ENCODE results near the gene ARHGEF17.

ARHGEF17 gene

GRCh38 chr11:73394416-73395296, 86.6 kb downstream of the ARHGEF17 start:
- DNase-seq (ENCODE audit: extremely low read depth, low read depth): no peak
- TF ChIP-seq CTCF (IDR thresholded peaks at IDR 0.05; ENCODE audit: low read depth, low read length, missing control alignments): no peak
- H3K4me3 ChIP-seq (replicated peaks; ENCODE audit: low read depth, low read length): no peak overlapping the region

- H3K4me3 ChIP-seq (replicated peaks; ENCODE audit: low read depth, low read length): no peak overlapping the region
- TF ChIP-seq CTCF (IDR thresholded peaks at IDR 0.05; ENCODE audit: low read depth, low read length, missing control alignments): no peak
- no peak for DNase-seq (ENCODE audit: extremely low read depth, low read depth)
Observed at GRCh38 chr11:73395297-73396208, 87.5 kb downstream of the ARHGEF17 start.

GRCh38 chr11:73396251-73396930, 88.3 kb downstream of the ARHGEF17 start:
- DNase-seq (ENCODE audit: extremely low read depth, low read depth): no peak
- H3K4me3 ChIP-seq (replicated peaks; ENCODE audit: low read depth, low read length): no peak overlapping the region
- no peak for TF ChIP-seq CTCF (IDR thresholded peaks at IDR 0.05; ENCODE audit: low read depth, low read length, missing control alignments)

GRCh38 chr11:73396985-73397384, 88.9 kb downstream of the ARHGEF17 start:
- no peak for DNase-seq (ENCODE audit: extremely low read depth, low read depth)
- TF ChIP-seq CTCF (IDR thresholded peaks at IDR 0.05; ENCODE audit: low read depth, low read length, missing control alignments): no peak
- no peak overlapping the region for H3K4me3 ChIP-seq (replicated peaks; ENCODE audit: low read depth, low read length)

- TF ChIP-seq CTCF (IDR thresholded peaks at IDR 0.05; ENCODE audit: low read depth, low read length, missing control alignments): no peak
- no peak overlapping the region for H3K4me3 ChIP-seq (replicated peaks; ENCODE audit: low read depth, low read length)
- no peak for DNase-seq (ENCODE audit: extremely low read depth, low read depth)
Observed at GRCh38 chr11:73397468-73398131, 89.5 kb downstream of the ARHGEF17 start.

GRCh38 chr11:73398132-73398526, 90.1 kb downstream of the ARHGEF17 start:
- no peak for DNase-seq (ENCODE audit: extremely low read depth, low read depth)
- TF ChIP-seq CTCF (IDR thresholded peaks at IDR 0.05; ENCODE audit: low read depth, low read length, missing control alignments): no peak
- no peak overlapping the region for H3K4me3 ChIP-seq (replicated peaks; ENCODE audit: low read depth, low read length)
